ENCODE measurements around the gene SMIM34. TPM values are rescaled to one million over a fixed set of nuclear protein-coding genes. Genes with fewer than 3 reads are reported as not detected.
"Not testable (repeated sequence)": the region's sequence is repeated elsewhere in the genome, so short reads cannot be mapped to it uniquely, and the experiment has no call there.

Gene SMIM34, protein sequence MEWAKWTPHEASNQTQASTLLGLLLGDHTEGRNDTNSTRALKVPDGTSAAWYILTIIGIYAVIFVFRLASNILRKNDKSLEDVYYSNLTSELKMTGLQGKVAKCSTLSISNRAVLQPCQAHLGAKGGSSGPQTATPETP
- not detected in 2 replicates for total RNA-seq (2014; rRNA removed; shearing (Covaris generic))

DNA sequence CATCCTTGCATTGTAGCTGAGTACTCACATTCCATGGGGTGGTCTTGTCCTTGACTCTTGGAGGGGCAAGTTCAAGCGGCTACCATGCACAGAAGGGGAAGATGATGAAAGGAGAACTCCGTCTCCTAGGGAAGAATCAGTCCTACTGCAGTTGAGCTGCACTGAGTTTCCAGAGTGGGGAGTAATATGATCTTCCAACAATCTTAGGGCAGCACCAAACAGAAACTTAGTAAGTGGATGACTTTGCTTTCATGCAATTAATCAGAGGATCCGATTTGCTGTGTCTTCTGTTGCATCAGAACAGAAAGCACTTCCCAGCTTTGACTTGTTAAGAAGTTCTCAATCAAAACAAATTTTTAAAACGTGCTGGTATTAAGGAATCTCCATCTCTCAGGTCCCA is at the start of gene SMIM34:
Gene SMIM34, minus strand, starts transcription at position 147 of the 400 bp plus-strand sequence. Its CDS starts 112 bp downstream, at position 35.
- H3K4me1 ChIP-seq (replicated peaks); H3K36me3 ChIP-seq; H3K27ac ChIP-seq; DNase-seq (ENCODE audit: low read depth in 1 of 2, low spot score in 2 of 2); H3K4me3 ChIP-seq; H3K27me3 ChIP-seq (replicated peaks); H3K9me3 ChIP-seq (replicated peaks): not testable (repeated sequence)

DNA sequence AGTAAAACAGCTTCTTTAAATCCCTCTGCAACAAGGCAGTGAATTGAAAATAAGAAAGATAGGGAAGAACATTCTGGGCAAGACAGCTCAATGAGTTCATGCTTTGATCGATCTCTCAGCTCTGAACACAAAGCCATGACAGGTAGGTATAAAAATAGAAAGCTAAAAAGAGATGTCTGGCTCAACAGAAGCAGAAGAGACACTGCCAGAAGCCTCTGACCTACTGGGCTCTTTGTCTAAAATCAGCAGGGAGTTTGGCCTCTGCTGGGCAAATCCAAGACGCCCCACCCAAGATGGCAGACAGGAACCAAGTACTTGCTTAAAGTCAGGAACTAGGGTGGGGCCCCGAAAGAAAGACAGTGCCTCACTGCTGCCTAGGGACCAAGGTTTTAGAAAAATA is 43.6 kb upstream of the SMIM34 start:
- not testable (repeated sequence) for H3K27ac ChIP-seq; H3K27me3 ChIP-seq (replicated peaks); DNase-seq (ENCODE audit: low read depth in 1 of 2, low spot score in 2 of 2); H3K36me3 ChIP-seq; H3K9me3 ChIP-seq (replicated peaks); H3K4me3 ChIP-seq; H3K4me1 ChIP-seq (replicated peaks)

DNA sequence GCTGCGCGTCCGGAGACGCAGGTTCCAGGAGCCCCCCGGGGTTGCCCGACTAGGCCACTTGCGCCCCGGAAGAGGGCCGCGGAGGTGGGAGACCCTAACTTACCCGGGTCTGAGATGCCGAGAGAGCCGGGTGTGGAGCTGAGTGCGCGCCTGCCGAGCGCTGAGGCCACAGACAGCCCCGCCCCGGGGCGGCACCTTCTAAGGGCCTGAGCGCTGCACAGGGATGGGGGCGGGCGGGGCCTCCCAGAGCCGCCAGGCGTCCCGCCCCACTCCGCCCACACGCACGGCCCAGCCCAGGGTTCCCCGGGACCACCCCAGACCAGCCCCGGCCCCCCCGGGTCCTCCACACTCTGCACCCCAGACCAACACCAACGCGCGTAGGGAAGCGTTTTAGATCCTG is 35.7 kb upstream of the SMIM34 start:
- not testable (repeated sequence) for DNase-seq (ENCODE audit: low read depth in 1 of 2, low spot score in 2 of 2); H3K4me3 ChIP-seq; H3K27me3 ChIP-seq (replicated peaks); H3K36me3 ChIP-seq; H3K27ac ChIP-seq; H3K4me1 ChIP-seq (replicated peaks); H3K9me3 ChIP-seq (replicated peaks)

DNA sequence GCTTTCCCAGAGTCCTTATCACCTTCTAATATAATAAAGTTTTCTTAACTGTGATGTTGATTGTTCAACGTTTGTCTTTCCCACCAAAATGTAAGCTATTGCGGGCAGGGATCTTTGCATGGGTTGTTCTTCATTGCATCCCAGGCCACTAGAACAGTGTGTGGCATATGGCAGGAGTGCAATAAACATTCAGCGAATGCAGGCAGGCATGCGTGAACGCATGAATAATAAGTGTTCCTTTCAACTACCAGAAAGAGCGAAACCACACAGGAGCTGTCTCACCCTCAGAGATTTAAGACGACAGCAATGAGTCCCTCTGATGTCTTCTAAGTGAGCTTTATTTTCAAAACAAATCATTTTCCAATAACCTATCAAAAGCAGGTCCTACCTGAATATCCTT is 34.5 kb upstream of the SMIM34 start:
- H3K9me3 ChIP-seq (replicated peaks) = not testable (repeated sequence)

DNA sequence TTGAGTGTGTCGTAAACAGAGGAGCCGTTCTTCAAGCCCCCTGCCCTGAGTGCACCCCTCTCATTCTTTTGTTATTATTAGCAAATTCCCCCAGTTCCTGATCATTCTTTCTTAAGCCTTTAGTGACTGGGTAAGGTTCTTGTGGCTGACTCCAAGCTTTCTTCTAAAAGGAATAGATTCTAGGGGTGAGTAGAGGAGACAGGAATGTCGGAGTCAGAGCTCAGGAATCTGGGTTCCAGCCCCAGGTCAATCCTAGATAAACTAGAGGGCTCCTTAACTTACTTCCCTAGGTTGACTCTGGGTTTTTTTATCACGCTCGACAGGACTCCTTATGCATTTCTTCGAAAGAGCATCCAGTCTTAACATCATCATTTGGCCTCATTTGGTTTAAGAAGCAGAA is 32.4 kb upstream of the SMIM34 start:
- not testable (repeated sequence) for H3K4me1 ChIP-seq (replicated peaks); DNase-seq (ENCODE audit: low read depth in 1 of 2, low spot score in 2 of 2); H3K27me3 ChIP-seq (replicated peaks); H3K27ac ChIP-seq; H3K36me3 ChIP-seq; H3K4me3 ChIP-seq; H3K9me3 ChIP-seq (replicated peaks)

More for the DNA sequence above, 34.5 kb upstream of the SMIM34 start:
- DNase-seq (ENCODE audit: low read depth in 1 of 2, low spot score in 2 of 2); H3K27ac ChIP-seq; H3K36me3 ChIP-seq; H3K4me3 ChIP-seq; H3K27me3 ChIP-seq (replicated peaks); H3K4me1 ChIP-seq (replicated peaks): not testable (repeated sequence)

DNA sequence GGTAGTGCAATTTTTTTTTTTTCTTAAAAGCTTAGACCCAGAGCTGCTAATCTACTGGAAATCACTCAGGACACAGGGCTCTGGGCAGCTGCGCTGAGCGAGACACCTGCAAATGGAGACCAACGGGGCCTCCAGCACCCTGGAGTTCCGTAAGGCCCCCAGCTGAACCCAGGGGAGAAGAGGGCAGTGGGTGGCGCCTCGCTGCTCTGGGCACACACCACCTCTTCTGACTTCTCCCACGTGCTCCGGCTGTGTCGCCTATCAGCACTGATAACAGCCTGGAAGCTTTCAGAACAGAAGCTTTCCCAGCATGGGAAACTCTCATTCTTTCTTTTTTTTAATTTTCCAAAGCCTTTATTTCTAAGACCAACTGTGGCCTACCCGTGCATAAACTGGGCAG is 31.9 kb upstream of the SMIM34 start:
- not testable (repeated sequence) for DNase-seq (ENCODE audit: low read depth in 1 of 2, low spot score in 2 of 2); H3K4me3 ChIP-seq; H3K36me3 ChIP-seq

DNA sequence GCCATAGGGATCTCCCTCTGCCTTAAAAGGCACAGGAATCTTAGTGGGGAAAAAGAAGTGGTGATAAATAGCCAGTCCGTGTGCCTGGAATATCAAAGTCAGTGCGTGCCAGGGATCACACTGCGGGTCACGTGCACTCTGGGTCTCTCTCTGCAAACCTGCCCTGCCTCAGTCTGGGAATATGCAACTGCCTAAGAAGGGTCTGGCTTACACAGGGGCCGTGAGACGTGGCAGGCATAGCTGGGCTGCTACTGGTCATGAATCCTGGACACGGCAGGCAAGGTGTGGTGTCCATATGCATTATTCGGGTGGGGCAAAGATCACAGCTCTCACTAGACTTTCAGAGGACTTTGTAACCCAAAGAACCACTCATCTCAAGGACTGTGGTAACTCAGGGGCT is 23.3 kb upstream of the SMIM34 start:
- not testable (repeated sequence) for H3K4me1 ChIP-seq (replicated peaks); H3K27me3 ChIP-seq (replicated peaks); DNase-seq (ENCODE audit: low read depth in 1 of 2, low spot score in 2 of 2); H3K27ac ChIP-seq; H3K9me3 ChIP-seq (replicated peaks); H3K36me3 ChIP-seq; H3K4me3 ChIP-seq

More for the DNA sequence above, 31.9 kb upstream of the SMIM34 start:
- not testable (repeated sequence) for H3K4me1 ChIP-seq (replicated peaks); H3K9me3 ChIP-seq (replicated peaks); H3K27me3 ChIP-seq (replicated peaks); H3K27ac ChIP-seq

DNA sequence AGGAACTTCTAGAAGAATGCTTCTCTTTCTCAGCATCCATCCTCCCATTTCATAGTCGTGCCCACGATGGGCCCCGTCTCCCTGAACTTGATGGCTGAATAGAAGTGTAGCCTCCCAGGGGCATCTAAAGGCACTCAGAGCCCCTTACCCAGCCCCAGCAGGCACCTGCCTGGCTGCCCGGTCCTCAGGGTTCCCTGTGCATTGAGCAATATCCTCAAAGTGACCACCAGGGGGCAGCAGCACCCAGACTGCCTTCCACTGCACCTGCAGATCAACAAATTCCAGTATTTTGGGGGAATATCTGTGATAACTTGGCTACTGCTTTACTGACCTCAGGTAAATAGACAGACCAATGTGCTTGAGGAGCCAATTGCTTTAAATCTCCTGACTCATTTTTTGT is 19.7 kb upstream of the SMIM34 start:
- not testable (repeated sequence) for H3K4me3 ChIP-seq; DNase-seq (ENCODE audit: low read depth in 1 of 2, low spot score in 2 of 2); H3K9me3 ChIP-seq (replicated peaks); H3K27ac ChIP-seq; H3K4me1 ChIP-seq (replicated peaks); H3K36me3 ChIP-seq; H3K27me3 ChIP-seq (replicated peaks)

DNA sequence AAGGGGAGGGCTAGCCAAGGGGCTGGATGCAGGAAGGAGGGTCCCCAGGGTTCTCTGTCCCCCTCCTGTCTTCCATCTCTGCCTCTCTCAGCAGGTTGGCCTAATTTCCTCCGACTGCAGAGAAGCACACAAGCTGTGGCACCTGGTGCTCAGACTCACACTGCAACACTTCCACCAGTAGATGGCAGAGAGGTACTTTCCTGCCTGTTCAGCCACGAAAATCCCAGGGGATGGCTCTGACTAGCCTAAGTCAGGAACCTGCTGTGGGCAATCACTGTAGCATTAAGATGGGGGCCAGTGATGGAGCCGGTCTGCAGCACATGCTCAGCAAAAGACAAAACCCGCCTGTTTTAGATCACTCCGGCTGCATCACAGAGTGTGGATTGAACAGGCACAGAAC is 6.0 kb upstream of the SMIM34 start:
- H3K27ac ChIP-seq; H3K27me3 ChIP-seq (replicated peaks); H3K4me3 ChIP-seq; H3K4me1 ChIP-seq (replicated peaks); H3K9me3 ChIP-seq (replicated peaks); H3K36me3 ChIP-seq; DNase-seq (ENCODE audit: low read depth in 1 of 2, low spot score in 2 of 2): not testable (repeated sequence)

DNA sequence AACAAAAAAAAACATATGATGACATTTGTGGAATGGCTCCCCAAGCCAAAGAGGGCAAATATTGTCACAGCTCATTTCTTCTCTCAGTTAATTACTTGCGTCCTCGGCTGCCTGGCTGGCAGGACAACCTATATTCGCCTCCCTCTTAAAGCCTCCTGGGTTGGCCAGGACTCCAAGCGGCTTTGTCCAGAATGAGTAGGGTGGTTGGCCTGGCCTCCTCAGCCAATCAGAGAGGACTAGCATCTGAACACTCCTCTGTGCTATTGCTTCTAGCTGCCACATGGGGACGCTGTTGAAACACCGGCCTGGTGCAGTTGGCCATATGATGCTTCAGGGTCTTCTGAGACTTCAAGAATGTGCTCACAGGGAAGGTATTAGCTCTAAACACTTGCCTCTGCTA is 4.7 kb upstream of the SMIM34 start:
- H3K27me3 ChIP-seq (replicated peaks); H3K4me1 ChIP-seq (replicated peaks); DNase-seq (ENCODE audit: low read depth in 1 of 2, low spot score in 2 of 2); H3K27ac ChIP-seq; H3K36me3 ChIP-seq; H3K4me3 ChIP-seq; H3K9me3 ChIP-seq (replicated peaks): not testable (repeated sequence)

DNA sequence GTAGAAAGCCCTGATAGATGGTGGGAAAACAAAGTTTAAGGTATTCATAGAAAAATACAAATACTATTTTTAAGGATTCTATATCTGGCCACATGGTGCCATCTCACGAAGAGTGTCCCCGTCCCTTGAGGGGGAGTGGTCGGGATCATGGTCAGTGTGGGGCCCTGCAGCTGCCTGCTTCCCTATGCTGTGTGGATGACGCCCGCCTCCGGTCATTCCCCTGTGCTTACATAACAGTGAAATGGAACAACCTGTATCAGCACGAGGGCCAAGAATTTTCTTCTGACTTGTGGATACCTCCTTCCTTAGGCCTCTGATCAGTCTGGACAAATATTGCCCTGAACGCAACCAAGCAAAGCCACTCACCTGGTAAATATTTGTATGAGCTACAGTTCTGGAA is 3.6 kb upstream of the SMIM34 start:
- H3K36me3 ChIP-seq; H3K9me3 ChIP-seq (replicated peaks); H3K4me3 ChIP-seq; H3K27ac ChIP-seq; H3K27me3 ChIP-seq (replicated peaks); DNase-seq (ENCODE audit: low read depth in 1 of 2, low spot score in 2 of 2); H3K4me1 ChIP-seq (replicated peaks): not testable (repeated sequence)

DNA sequence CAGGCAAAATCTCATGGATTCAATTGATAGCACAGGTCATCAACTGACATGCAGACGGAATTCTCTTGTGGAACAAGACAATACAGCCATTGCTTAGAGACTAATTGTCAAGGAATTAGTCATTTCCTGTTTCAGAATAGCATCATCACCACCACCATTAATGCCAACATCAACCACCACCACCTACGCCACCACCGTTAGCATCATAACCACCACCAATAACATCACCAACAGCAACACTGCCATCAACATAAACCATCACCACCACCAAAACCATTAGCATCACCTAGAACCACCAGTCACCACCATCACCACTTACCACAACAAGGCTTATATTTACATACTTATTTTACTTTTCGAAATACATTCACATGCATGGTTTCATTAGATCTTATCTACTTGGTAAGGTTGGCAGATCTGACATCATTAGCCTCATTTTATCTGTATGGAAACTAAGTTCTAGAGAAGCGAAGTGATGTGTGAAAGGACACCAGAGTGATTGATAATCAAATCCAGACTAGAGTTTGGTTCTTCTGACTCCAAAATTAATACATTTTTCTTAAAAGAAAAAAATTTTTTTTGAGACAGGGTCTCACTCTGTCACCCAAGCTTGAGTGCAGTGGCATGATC is 6.2 kb downstream of the SMIM34 start:
- DNase-seq (ENCODE audit: low read depth in 1 of 2, low spot score in 2 of 2); H3K27ac ChIP-seq; H3K27me3 ChIP-seq (replicated peaks); H3K36me3 ChIP-seq; H3K9me3 ChIP-seq (replicated peaks); H3K4me3 ChIP-seq; H3K4me1 ChIP-seq (replicated peaks): not testable (repeated sequence)

DNA sequence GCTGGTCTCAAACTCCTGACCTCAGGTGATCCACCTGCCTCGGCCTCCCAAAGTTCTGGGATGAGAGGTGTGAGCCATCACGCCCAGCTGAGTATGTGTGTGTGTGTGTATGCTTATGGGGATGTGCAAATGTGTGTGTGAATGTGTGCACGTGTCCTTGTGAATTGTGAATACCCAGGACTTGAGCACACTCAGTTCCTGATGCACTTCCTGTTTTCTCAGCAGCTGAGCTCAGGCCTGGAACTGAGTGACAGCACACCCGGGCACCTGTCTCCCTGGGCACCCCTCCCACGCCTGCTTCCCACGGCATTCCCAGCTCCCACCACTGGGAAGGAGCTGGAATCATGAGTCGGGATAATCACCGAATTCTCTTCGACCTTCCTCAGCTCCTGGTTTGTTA is 16.5 kb downstream of the SMIM34 start:
- H3K27me3 ChIP-seq (replicated peaks); H3K4me3 ChIP-seq; H3K4me1 ChIP-seq (replicated peaks); H3K27ac ChIP-seq; H3K36me3 ChIP-seq; DNase-seq (ENCODE audit: low read depth in 1 of 2, low spot score in 2 of 2); H3K9me3 ChIP-seq (replicated peaks): not testable (repeated sequence)

DNA sequence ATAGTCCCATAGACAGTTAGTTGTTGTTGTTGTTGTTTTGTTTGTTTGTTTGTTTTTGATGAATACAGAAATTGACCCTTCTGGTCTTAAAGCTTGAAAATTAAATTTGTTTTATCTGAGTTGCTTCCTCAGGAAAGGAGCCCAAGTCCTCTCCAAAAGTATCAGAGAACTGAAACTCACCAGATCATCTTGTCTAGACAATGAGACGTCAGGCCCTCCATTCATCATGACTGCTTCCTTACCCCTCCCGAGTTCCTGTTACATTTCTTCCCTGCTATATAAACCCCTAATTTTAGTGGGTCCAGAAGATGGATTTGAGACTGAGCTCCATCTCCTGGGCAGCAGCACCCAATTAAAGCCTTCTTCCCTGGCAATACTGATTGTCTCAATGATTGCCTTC is 17.1 kb downstream of the SMIM34 start:
- not testable (repeated sequence) for H3K9me3 ChIP-seq (replicated peaks); H3K4me1 ChIP-seq (replicated peaks); DNase-seq (ENCODE audit: low read depth in 1 of 2, low spot score in 2 of 2); H3K27ac ChIP-seq; H3K4me3 ChIP-seq; H3K27me3 ChIP-seq (replicated peaks); H3K36me3 ChIP-seq

DNA sequence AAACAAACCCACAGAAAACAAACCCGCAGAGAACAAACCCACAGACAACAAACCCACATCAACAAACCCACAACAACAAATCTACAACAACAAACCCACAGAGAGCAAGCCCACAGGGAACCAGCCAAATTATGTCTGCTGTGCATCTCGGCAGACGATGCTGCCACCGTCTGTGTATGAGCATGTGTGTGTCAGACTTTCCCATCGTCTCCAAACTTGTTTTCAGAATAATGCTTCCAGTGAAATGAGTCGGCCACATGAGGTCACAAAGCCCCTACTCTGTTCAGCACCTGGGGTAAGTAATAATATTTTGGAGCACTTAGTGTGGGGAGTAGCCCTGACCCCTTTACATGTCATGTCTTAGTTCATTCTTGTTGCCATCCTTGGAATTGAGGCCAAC is 17.6 kb downstream of the SMIM34 start:
- not testable (repeated sequence) for H3K4me1 ChIP-seq (replicated peaks); H3K4me3 ChIP-seq; H3K27me3 ChIP-seq (replicated peaks); H3K9me3 ChIP-seq (replicated peaks); H3K27ac ChIP-seq; H3K36me3 ChIP-seq; DNase-seq (ENCODE audit: low read depth in 1 of 2, low spot score in 2 of 2)
